HuH-7 (cell line): ENCODE results near the gene RGS19.
"Not testable (repeated sequence)": the region's sequence is repeated elsewhere in the genome, so short reads cannot be mapped to it uniquely, and the experiment has no call there.

Experiments used
- DNase-seq: peaks from one replicate; pipeline ENCODE4 v3.0.0; 2011; ENCODE audit warnings: low spot score

RGS19 gene

GRCh38 chr20:64079273-64080012 is at the start of gene RGS19:
TSS of gene RGS19 (minus strand) at chr20:64079518. CDS start at chr20:64076886, 2,632 bp downstream.
- DNase-seq = peak; percentile 87

GRCh38 chr20:64123517-64123916 is 44.2 kb upstream of the RGS19 start:
- not testable (repeated sequence) for DNase-seq

DNA sequence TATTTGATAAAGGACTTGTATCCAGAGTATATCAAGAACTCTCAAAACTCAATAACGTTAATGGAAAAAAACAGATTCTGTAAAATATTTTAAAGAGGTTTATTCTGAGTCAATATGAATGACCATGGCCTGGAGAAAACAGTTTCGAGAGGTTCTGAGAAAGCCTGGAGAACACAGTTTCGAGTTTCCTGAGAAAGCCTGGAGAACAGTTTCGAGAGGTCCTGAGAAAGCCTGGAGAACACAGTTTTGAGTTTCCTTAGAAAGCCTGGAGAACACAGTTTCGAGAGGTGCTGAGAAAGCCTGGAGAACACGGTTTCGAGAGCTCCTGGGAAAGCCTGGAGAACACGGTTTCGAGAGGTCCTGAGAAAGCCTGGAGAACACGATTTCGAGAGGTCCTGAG is 43.6 kb upstream of the RGS19 start:
- DNase-seq = not testable (repeated sequence)

GRCh38 chr20:64121586-64121985 is 42.3 kb upstream of the RGS19 start:
- no peak for DNase-seq

DNA sequence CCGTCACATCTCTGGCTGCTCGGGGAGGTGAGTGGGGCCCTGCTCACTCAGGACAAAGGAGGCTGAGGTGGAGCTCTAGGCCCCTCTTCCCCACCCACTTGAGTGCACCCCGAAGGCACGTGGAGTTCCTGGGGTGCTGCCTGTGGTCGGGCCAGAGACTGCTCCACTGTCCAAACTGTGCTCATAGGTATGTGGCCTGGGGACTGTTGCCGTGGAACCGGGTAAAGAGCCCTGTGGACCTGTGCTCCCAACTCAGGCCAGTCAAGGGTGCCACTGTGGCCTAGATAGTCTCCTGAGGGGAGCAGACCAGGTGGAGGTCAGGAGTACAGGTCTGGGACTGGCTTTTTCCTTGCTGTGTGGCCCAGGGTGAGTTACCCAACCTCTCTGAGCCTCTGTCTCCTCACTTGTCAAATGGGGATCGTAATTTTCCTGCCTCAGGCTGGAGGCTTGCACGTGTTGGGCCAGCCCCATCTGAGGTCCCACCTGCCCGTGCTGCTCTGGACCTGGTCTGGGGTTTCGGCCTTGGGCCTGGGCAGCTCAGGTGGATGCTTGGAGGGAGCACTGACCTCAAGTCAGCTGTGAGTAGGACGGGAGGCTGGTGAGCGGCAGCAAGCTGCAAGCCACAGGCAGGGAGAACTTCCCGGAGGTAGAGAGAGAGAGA is 40.5 kb upstream of the RGS19 start:
- DNase-seq = no peak

DNA sequence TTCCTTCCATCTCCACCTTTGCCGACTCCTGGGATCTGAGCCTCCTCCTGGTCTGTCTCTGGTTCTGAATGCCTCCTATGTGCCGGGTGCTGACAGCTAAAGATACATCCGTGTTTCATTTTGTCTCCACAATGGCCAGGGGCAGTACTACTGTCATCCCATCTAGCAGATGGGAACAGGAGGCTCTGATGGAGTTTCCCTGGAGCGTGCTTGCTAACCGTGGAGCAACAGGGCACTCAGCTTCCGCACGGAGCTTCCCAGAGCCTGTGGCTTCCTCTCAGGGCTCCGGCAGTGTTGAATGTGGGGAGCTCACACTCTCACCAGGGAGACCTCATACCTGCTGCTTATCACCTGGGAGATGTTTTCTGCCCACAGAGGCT is 40.0 kb upstream of the RGS19 start:
- DNase-seq = no peak

DNA sequence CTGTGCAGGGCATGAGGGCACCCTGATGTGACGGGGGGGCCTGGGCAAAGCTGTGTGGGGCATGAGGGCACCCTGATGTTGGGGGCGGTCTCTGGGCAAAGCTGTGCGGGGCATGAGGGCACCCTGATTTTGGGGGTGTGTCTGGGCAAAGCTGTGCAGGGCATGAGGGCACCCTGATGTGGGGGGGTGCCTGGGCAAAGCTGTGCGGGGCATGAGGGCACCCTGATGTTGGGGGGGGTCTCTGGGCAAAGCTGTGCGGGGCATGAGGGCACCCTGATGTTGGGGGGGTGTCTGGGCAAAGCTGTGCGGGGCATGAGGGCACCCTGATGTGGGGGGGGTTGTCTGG is 38.1 kb upstream of the RGS19 start:
- DNase-seq = not testable (repeated sequence)

GRCh38 chr20:64116541-64117431 is 37.5 kb upstream of the RGS19 start:
- no peak for DNase-seq

- DNase-seq = no peak
Observed at GRCh38 chr20:64116016-64116415, 36.7 kb upstream of the RGS19 start.

GRCh38 chr20:64115171-64115911 is 36.0 kb upstream of the RGS19 start:
- no peak for DNase-seq

DNA sequence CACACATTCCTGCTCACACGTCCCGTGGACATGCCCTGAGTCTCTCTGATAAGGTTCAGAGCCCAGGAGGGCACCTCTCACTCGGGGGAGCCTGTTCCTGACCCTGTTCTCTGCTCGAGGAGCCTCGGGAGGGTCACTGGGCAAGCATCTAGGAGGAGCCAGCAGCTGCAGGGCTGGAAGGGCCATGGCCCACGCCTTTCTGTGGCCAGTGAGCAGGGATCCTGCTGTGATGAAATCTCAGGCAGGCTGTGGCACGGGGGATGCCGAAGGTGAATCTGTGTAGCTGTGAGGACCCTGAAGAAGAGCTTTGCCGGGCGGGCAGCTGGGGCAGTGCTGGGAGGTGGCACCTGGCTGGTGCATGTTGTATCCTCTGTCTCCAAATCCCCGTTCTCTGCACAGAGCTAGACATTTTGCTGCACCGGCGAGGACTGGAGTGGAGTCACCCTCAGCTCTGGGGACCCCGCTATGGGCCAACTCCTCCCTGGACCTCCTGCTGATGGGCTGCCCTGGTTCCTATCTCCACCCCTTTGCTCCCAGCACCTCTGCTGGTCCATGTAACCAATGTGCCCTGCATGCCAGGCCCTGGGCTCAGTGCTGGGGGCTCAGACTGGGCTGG is 35.1 kb upstream of the RGS19 start:
- DNase-seq = no peak

GRCh38 chr20:64113796-64114355 is 34.6 kb upstream of the RGS19 start:
- no peak for DNase-seq

GRCh38 chr20:64113444-64113775 is 34.1 kb upstream of the RGS19 start:
- DNase-seq = no peak

DNA sequence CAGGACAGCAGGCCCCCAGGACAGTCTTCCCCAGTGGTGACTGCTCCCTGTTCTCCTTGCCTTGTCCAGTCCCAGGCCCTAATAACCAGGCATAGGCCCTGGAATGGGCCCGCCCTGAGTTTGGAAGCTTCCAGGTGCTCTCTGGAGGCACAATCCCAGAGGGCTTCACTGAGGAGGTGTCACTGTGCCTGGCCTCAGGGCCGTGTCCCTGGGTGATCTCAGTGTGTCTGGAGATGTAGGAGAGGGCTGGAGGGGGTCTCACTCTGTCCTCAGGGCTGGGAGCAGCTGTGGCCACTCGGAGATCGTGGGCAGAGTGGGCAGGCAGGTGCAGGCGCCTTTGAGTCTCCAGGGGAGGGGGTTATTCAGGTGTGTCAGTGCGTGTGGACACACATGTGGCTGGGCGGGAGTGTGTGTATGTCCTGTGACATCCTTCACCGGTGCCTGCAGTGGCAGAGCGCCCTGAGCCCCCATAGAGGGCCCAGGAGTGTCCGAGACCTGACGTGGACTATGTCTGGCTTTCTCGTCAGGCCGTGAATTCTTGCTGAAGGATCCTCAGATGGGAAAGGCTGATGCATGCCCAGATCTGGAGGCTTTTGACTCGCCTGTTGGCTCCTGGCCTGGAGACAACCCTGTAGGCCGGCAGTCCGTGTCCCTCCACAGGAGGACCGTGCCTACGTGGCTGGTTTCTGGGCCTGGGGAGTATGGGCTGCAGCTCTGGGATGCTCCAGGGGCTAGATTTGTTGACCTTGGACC is 33.5 kb upstream of the RGS19 start:
- DNase-seq = no peak

DNA sequence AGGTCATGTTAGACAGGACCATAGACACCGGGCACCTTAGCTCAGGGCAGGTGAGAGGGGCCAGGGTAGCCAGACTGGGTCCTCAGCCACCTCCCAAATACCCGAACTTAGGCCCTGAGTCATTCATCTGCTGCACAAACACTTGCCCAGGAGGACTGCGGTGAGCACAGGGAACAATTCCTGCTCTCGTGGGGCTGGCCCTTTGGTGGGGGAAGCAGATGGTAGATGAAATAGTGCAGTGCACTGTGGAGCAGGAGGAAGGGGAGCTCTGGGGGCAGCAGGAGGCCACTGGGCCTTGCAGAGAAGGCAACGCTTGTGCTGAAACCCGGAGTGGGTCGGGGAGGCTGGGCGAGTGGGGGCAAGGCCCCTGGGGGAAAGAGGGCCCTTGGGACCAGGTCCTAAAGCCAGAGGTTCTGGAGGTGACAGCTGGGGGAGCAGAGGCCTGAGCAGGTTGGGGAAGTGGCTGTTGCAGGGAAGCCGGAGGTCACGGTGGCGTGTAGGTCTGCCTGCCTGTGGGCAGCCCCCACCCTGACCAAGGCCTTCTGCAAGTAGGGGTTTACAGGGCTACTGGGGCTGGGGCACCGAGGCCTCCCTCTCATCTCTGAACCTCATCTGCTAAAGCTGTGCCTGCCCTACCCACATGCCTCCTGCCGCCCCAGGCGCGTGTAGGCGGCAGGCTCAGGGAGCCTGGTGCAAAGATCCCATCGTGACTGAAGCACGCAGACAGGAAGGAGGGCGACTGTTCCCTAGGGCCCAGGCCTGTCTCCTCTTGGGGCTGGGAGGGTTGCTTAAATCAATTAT is 32.7 kb upstream of the RGS19 start:
- DNase-seq = no peak

- DNase-seq = no peak
Observed at GRCh38 chr20:64110411-64111068, 31.2 kb upstream of the RGS19 start.

GRCh38 chr20:64109831-64110391 is 30.6 kb upstream of the RGS19 start:
- DNase-seq = no peak

DNA sequence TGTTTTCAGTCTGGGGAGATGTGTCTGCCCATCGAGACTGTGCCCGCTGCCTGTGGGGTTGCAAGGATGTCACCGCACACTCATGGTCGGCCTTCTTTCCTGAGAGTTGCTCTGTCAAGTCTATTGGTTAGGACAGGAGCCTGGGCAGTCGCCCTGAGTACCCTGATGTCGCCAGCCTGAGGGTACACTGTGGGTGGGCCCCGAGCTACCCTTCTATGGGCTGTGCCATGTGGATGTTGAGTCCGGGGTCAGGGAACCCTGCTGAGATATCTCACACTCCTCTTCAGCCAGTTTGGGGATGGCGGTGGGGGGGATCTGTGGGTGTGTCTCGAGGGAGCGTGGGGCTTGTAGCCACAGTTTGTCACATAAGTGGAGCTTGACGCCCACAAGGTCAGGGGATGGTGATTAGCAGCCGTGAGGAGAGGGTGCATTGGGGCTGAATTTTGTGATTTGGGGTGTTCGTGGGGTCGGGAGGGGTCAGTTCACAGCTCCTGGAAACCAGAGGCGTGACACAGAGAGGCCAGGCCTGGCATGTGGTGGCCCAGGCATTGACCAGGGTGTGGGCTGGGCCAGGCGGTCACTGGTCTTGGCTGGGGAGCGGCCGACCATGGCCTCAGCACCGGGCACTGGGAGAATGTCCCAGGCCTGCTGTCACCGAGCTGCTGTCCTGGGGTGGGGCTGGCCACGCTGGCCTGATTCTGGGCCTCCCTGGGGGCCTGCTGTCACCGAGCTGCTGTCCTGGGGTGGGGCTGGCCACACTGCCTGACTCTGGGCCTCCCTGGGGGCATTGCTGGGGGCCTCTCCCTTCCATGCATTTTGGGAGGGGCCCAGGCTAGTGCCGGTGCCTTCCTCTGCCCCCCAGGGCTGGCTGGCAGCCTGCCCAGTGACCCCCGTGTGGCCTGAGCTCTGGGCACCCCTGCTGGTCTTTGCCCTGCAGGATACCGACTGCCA is 29.7 kb upstream of the RGS19 start:
- no peak for DNase-seq
